HFF-Myc (cell line): ENCODE results near the gene FER.
"Not testable (repeated sequence)": the region's sequence is repeated elsewhere in the genome, so short reads cannot be mapped to it uniquely, and the experiment has no call there.

ENCODE experiments used
- DNase-seq: peaks from one replicate; pipeline ENCODE4 v3.0.0-alpha.2; 2011; ENCODE audit warnings: low read depth; ENCODE audit errors: extremely low read depth
- H3K4me3 ChIP-seq: replicated peaks from 2 replicates; pipeline ENCODE4 v1.5.1; 2011; ENCODE audit warnings: low read depth, mild to moderate bottlenecking, control low read depth, low read length
- CTCF ChIP-seq: IDR thresholded peaks from 2 replicates; pipeline ENCODE4 v1.5.1; 2012; ENCODE audit warnings: mild to moderate bottlenecking, low read depth, low read length, control low read depth; ENCODE audit errors: missing control alignments

The FER gene

GRCh38 chr5:108760512-108760911 lies 12.8 kb downstream of the FER start:
- DNase-seq, result no peak
- TF ChIP-seq CTCF, result no peak

GRCh38 chr5:108762660-108763059 lies 15.0 kb downstream of the FER start:
- TF ChIP-seq CTCF, result no peak
- no peak overlapping the region for H3K4me3 ChIP-seq
- DNase-seq, result no peak

More at GRCh38 chr5:108760512-108760911, 12.8 kb downstream of the FER start:
- no peak overlapping the region for H3K4me3 ChIP-seq

GRCh38 chr5:108763222-108763916 lies 15.7 kb downstream of the FER start:
- DNase-seq, result no peak
- TF ChIP-seq CTCF, result no peak
- H3K4me3 ChIP-seq, result no peak overlapping the region

- TF ChIP-seq CTCF, result no peak
- no peak for DNase-seq
- H3K4me3 ChIP-seq, result no peak overlapping the region
Observed at GRCh38 chr5:108765647-108766046, 17.9 kb downstream of the FER start.

GRCh38 chr5:108766916-108767315 lies 19.2 kb downstream of the FER start:
- DNase-seq, H3K4me3 ChIP-seq: not testable (repeated sequence)

GRCh38 chr5:108769352-108769751 lies 21.7 kb downstream of the FER start:
- DNase-seq, result no peak
- no peak for TF ChIP-seq CTCF
- no peak overlapping the region for H3K4me3 ChIP-seq

GRCh38 chr5:108772626-108773025 lies 24.9 kb downstream of the FER start:
- DNase-seq, result no peak
- no peak overlapping the region for H3K4me3 ChIP-seq
- no peak for TF ChIP-seq CTCF
